OCI-LY1 (cell line): ENCODE measurements around the gene PNKP.
A peak's percentile ranks its signal among the peaks of the same experiment; 100 is the strongest.
"Not testable (repeated sequence)": the region's sequence is repeated elsewhere in the genome, so short reads cannot be mapped to it uniquely, and the experiment has no call there.

Experiments
- H2AFZ ChIP-seq: fragments of 200-600 bp; sonication (generic), shearing (Covaris generic); 2 replicates; pipeline ENCODE4 v1.6.0; 2014; ENCODE audit warnings: antibody characterized with exemption, mild to moderate bottlenecking, low read length
- H3F3A ChIP-seq: fragments of 200-600 bp; sonication (generic), shearing (Covaris generic); 2 replicates; pipeline ENCODE4 v1.6.0; 2014; ENCODE audit warnings: mild to moderate bottlenecking, antibody characterized with exemption, low read length, moderate library complexity; ENCODE audit not compliant: insufficient read depth
- H3K27ac ChIP-seq: fragments of 200-600 bp; sonication (generic); 2 replicates; pipeline ENCODE4 v1.5.1; 2014; ENCODE audit warnings: low read length, mixed run types, mild to moderate bottlenecking, low read depth; ENCODE audit not compliant: poor library complexity, severe bottlenecking
- H3K27me3 ChIP-seq: fragments of 200-600 bp; sonication (generic); 2 replicates; pipeline ENCODE4 v1.6.0; 2014; ENCODE audit warnings: antibody characterized with exemption, mild to moderate bottlenecking, low read length, moderate library complexity; ENCODE audit not compliant: insufficient read depth
- H3K36me3 ChIP-seq: fragments of 200-600 bp; sonication (generic); 2 replicates; pipeline ENCODE4 v1.6.1; 2014; ENCODE audit warnings: mild to moderate bottlenecking, antibody characterized with exemption, low read length, moderate library complexity, mixed read lengths; ENCODE audit not compliant: insufficient read depth
- H3K4me1 ChIP-seq: fragments of 200-600 bp; sonication (generic); 2 replicates; pipeline ENCODE4 v1.5.1; 2014; ENCODE audit warnings: mild to moderate bottlenecking, low read length, moderate library complexity; ENCODE audit not compliant: insufficient read depth, severe bottlenecking
- H3K4me2 ChIP-seq: fragments of 200-600 bp; sonication (generic), shearing (Covaris generic); 2 replicates; pipeline ENCODE4 v1.6.1; 2014; ENCODE audit warnings: low read length
- H3K4me3 ChIP-seq: fragments of 200-600 bp; sonication (generic); 2 replicates; pipeline ENCODE4 v1.5.1; 2014; ENCODE audit warnings: low read length, low read depth, mild to moderate bottlenecking, mixed read lengths; ENCODE audit not compliant: poor library complexity, severe bottlenecking
- H3K79me2 ChIP-seq: fragments of 200-600 bp; shearing (Covaris generic); 2 replicates; pipeline ENCODE4 v1.6.1; 2016; ENCODE audit warnings: mixed run types, low read length, mixed read lengths; ENCODE audit not compliant: insufficient read depth
- H3K9ac ChIP-seq: fragments of 200-600 bp; sonication (generic), shearing (Covaris generic); 2 replicates; pipeline ENCODE4 v1.6.1; 2014; ENCODE audit warnings: mild to moderate bottlenecking, low read length, mixed read lengths
- H3K9me2 ChIP-seq: fragments of 200-600 bp; sonication (generic), shearing (Covaris generic); 2 replicates; pipeline ENCODE4 v1.6.1; 2014; ENCODE audit warnings: low read depth, mild to moderate bottlenecking, low read length, mixed read lengths
- H3K9me3 ChIP-seq: fragments of 200-600 bp; shearing (Covaris generic); 2 replicates; pipeline ENCODE4 v1.6.1; 2014; ENCODE audit warnings: low read length, mixed read lengths
- H4K20me1 ChIP-seq: fragments of 200-600 bp; sonication (generic), shearing (Covaris generic); 2 replicates; pipeline ENCODE4 v1.6.0; 2016; ENCODE audit warnings: mild to moderate bottlenecking, low read length; ENCODE audit not compliant: insufficient read depth
- CTCF ChIP-seq: fragments of 200-600 bp; sonication (generic), shearing (Covaris generic); IDR thresholded peaks from 2 replicates; pipeline ENCODE4 v1.5.1; 2017; ENCODE audit warnings: mild to moderate bottlenecking, antibody characterized with exemption, low read length, moderate library complexity, mixed read lengths
- EZH2 ChIP-seq: fragments of 200-600 bp; sonication (generic), shearing (Covaris generic); IDR thresholded peaks from 2 replicates; pipeline ENCODE4 v1.8.0; 2017; ENCODE audit warnings: borderline replicate concordance, mixed run types, mild to moderate bottlenecking, antibody characterized with exemption, low read length, moderate library complexity, mixed read lengths

PNKP gene

GRCh38 chr19:49823472-49823871 is 43.9 kb downstream of the PNKP start:
- H3K36me3 ChIP-seq, result peaks cover 81% of the 10 kb centered on the region
- H3K9ac ChIP-seq, result peak overlapping the region; percentile 70
- TF ChIP-seq CTCF (no peak), EZH2 (no peak)
- H3K27ac ChIP-seq, result peak overlapping the region; percentile 99
- H3K4me3 ChIP-seq, result peak overlapping the region; percentile 42
- no peaks in the 10 kb centered on the region for H4K20me1 ChIP-seq
- peak overlapping the region; percentile 60 for H3K4me2 ChIP-seq
- H3K27me3 ChIP-seq, result no peaks in the 10 kb centered on the region
- no peaks in the 10 kb centered on the region for H3F3A ChIP-seq
- H3K9me2 ChIP-seq, result no peaks in the 10 kb centered on the region
- H3K4me1 ChIP-seq, result peaks cover 84% of the 10 kb centered on the region
- H3K9me3 ChIP-seq, result no peaks in the 10 kb centered on the region
- peaks cover 59% of the 10 kb centered on the region for H3K79me2 ChIP-seq
- H2AFZ ChIP-seq, result no peak overlapping the region

- no peaks in the 10 kb centered on the region for H3K9me2 ChIP-seq
- TF ChIP-seq EZH2, result no peak
- no peak for TF ChIP-seq CTCF
- H3K9me3 ChIP-seq, result no peaks in the 10 kb centered on the region
- peaks cover 44% of the 10 kb centered on the region for H3K79me2 ChIP-seq
- H3K4me2 ChIP-seq, result peak overlapping the region; percentile 88
- no peaks in the 10 kb centered on the region for H3F3A ChIP-seq
- H3K27me3 ChIP-seq, result no peaks in the 10 kb centered on the region
- no peaks in the 10 kb centered on the region for H4K20me1 ChIP-seq
- H3K9ac ChIP-seq, result peak overlapping the region; percentile 100
- no peak overlapping the region for H2AFZ ChIP-seq
- peaks cover 50% of the 10 kb centered on the region for H3K36me3 ChIP-seq
- H3K4me1 ChIP-seq, result peaks cover 64% of the 10 kb centered on the region
- H3K4me3 ChIP-seq, result peak overlapping the region; percentile 99
- peak overlapping the region; percentile 99 for H3K27ac ChIP-seq
Observed at GRCh38 chr19:49820125-49820524, 47.3 kb downstream of the PNKP start.

GRCh38 chr19:49819452-49820115 is 47.8 kb downstream of the PNKP start:
- H4K20me1 ChIP-seq, H3K9me2 ChIP-seq, H2AFZ ChIP-seq, H3K9me3 ChIP-seq, H3F3A ChIP-seq, H3K27me3 ChIP-seq: not testable (repeated sequence)
- Histone ChIP-seq H3K4me1 (peaks cover 61% of the 10 kb centered on the region), H3K27ac (peak overlapping the region; percentile 99), H3K79me2 (peaks cover 38% of the 10 kb centered on the region), H3K4me3 (peak overlapping the region; percentile 99), H3K9ac (peak overlapping the region; percentile 100), H3K4me2 (peak overlapping the region; percentile 88), H3K36me3 (peaks cover 45% of the 10 kb centered on the region)
